WTC11 (cell line): ENCODE data around the gene ZNF33A. TPM values are rescaled to one million over a fixed set of nuclear protein-coding genes. Genes with fewer than 3 reads are reported as not detected.

Experiments used
- ATAC-seq: fragments of 200-7000 bp; cut with Tn5 transposase; 2 replicates; pipeline ENCODE4 v1.10.0; 2021; ENCODE audit warnings: mild to moderate bottlenecking, moderate library complexity
- CTCF ChIA-PET: fragments of 300-600 bp; sonication (Branson Sonifier 250); formaldehyde crosslinking; loops from one replicate; lab custom pipeline; 2021; ENCODE audit warnings: antibody characterized with exemption; lab: Charles Lee
- POLR2A ChIA-PET: fragments of 350-600 bp; sonication (Branson Sonifier 250); formaldehyde crosslinking; loops from one replicate; lab custom pipeline; 2021; ENCODE audit warnings: antibody characterized with exemption; lab: Charles Lee
- DNase-seq: peaks from one replicate; pipeline ENCODE4 v3.0.0; 2021; ENCODE audit warnings: low spot score
- H3K27ac Mint-ChIP-seq: 2 replicates; pipeline ENCODE4 v1.8.0; 2021; ENCODE audit warnings: mixed read lengths
- H3K27me3 Mint-ChIP-seq: 2 replicates; pipeline ENCODE4 v1.8.0; 2021; ENCODE audit warnings: low read depth, mild to moderate bottlenecking, moderate library complexity, mixed read lengths
- H3K36me3 Mint-ChIP-seq: 2 replicates; pipeline ENCODE4 v1.8.0; 2021; ENCODE audit warnings: mixed read lengths
- H3K4me1 Mint-ChIP-seq: 2 replicates; pipeline ENCODE4 v1.8.0; 2022; ENCODE audit warnings: mixed read lengths
- H3K4me3 Mint-ChIP-seq: 2 replicates; pipeline ENCODE4 v1.8.0; 2021; ENCODE audit warnings: mild to moderate bottlenecking, moderate library complexity, mixed read lengths
- H3K9me3 Mint-ChIP-seq: 2 replicates; pipeline ENCODE4 v1.8.0; 2021; ENCODE audit warnings: mixed read lengths
- NR1H2 ChIP-seq: sonication (generic); formaldehyde crosslinking; IDR thresholded peaks from 2 replicates; pipeline ENCODE4 v1.9.0; 2021; ENCODE audit warnings: mild to moderate bottlenecking, moderate library complexity, missing genetic modification reagents
- OVOL2 ChIP-seq: fragments of 250-450 bp; sonication (Bioruptor Pico); IDR thresholded peaks from 2 replicates; pipeline ENCODE4 v1.9.0; 2021; ENCODE audit warnings: mild to moderate bottlenecking, borderline replicate concordance
- RORB ChIP-seq: fragments of 250-450 bp; sonication (Bioruptor Pico); IDR thresholded peaks from 2 replicates; pipeline ENCODE4 v1.9.0; 2021; ENCODE audit warnings: mild to moderate bottlenecking
- SOX15 ChIP-seq: fragments of 250-450 bp; sonication (Bioruptor Pico); IDR thresholded peaks from 2 replicates; pipeline ENCODE4 v1.9.0; 2021; ENCODE audit warnings: mild to moderate bottlenecking
- SP1 ChIP-seq: sonication (generic); formaldehyde crosslinking; conservative IDR thresholded peaks from 2 replicates; pipeline ENCODE4 v1.8.1; 2022; ENCODE audit warnings: missing genetic modification reagents
- TCF7 ChIP-seq: sonication (generic); formaldehyde crosslinking; IDR thresholded peaks from 2 replicates; pipeline ENCODE4 v1.8.0; 2022; ENCODE audit warnings: mild to moderate bottlenecking, low read depth, missing genetic modification reagents, moderate library complexity
- ZNF121 ChIP-seq: sonication (generic); formaldehyde crosslinking; IDR thresholded peaks from 2 replicates; pipeline ENCODE4 v1.8.0; 2023; ENCODE audit warnings: missing genetic modification reagents
- ZNF232 ChIP-seq: sonication (generic); formaldehyde crosslinking; IDR thresholded peaks from 2 replicates; pipeline ENCODE4 v1.8.0; 2022; ENCODE audit warnings: mild to moderate bottlenecking, missing genetic modification reagents
- ZNF423 ChIP-seq: fragments of 250-450 bp; sonication (Bioruptor Pico); IDR thresholded peaks from 2 replicates; pipeline ENCODE4 v2.1.2; 2022; ENCODE audit warnings: mild to moderate bottlenecking, moderate library complexity
- total RNA-seq: library from RNA; stranded (reverse); gene quantifications from 3 replicates; pipeline ENCODE4 v1.2.3, GENCODE V29; 2021
- TF ChIP-seq, protein P1 (sequence below): sonication (generic); formaldehyde crosslinking; IDR thresholded peaks from 2 replicates; pipeline ENCODE4 v1.8.1; 2023; ENCODE audit warnings: mild to moderate bottlenecking, moderate library complexity, missing genetic modification reagents
- TF ChIP-seq, protein P2 (sequence below): fragments of 250-450 bp; sonication (Bioruptor Pico); IDR thresholded peaks from 2 replicates; pipeline ENCODE4 v1.9.0; 2021; ENCODE audit warnings: mild to moderate bottlenecking, borderline replicate concordance
- TF ChIP-seq, protein P3 (sequence below): sonication (generic); formaldehyde crosslinking; IDR thresholded peaks from 2 replicates; pipeline ENCODE4 v1.8.0; 2023; ENCODE audit warnings: mild to moderate bottlenecking, missing genetic modification reagents
- TF ChIP-seq, protein P4 (sequence below): sonication (generic); formaldehyde crosslinking; IDR thresholded peaks from 2 replicates; pipeline ENCODE4 v1.8.1; 2023; ENCODE audit warnings: mild to moderate bottlenecking, missing genetic modification reagents, moderate library complexity
- TF ChIP-seq, protein P5 (sequence below): fragments of 250-450 bp; sonication (Bioruptor Pico); IDR thresholded peaks from 2 replicates; pipeline ENCODE4 v1.9.0; 2021; ENCODE audit warnings: moderate library complexity, mild to moderate bottlenecking, inconsistent platforms, borderline replicate concordance
- TF ChIP-seq, protein P6 (sequence below): sonication (generic); formaldehyde crosslinking; IDR thresholded peaks from 2 replicates; pipeline ENCODE4 v1.8.1; 2022; ENCODE audit warnings: mild to moderate bottlenecking, missing genetic modification reagents, moderate library complexity, borderline replicate concordance
- TF ChIP-seq, protein P7 (sequence below): sonication (generic); formaldehyde crosslinking; IDR thresholded peaks from 2 replicates; pipeline ENCODE4 v1.8.1; 2022; ENCODE audit warnings: mild to moderate bottlenecking, moderate library complexity, missing genetic modification reagents
- TF ChIP-seq, protein P8 (sequence below): sonication (generic); formaldehyde crosslinking; conservative IDR thresholded peaks from 2 replicates; pipeline ENCODE4 v1.8.1; 2022; ENCODE audit warnings: mild to moderate bottlenecking, missing genetic modification reagents

The ZNF33A gene
- total RNA-seq, 1 experiment from 2014 or later = 32.2 TPM

DNA sequence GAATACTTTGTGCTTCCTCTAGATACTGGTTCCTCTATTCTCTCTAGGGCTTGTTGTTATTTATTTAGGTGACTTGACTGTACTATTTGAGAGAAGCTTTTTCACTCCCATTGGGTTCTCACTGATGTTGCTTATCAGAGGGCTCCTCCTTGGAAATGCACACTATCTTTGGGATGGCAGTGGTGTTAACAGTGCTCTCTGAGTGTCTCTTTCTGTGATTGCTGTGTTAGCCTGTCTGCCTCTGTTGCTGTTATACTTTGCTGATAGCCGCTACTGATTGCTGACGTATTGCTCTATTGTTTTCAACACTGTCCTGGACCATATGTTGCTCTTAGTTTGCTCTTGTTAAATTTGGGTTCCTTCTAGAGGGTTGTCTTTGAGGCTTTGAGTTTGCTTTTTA is 34.7 kb downstream of the ZNF33A start:
- H3K4me3 Mint-ChIP-seq = no peak overlapping the region

DNA sequence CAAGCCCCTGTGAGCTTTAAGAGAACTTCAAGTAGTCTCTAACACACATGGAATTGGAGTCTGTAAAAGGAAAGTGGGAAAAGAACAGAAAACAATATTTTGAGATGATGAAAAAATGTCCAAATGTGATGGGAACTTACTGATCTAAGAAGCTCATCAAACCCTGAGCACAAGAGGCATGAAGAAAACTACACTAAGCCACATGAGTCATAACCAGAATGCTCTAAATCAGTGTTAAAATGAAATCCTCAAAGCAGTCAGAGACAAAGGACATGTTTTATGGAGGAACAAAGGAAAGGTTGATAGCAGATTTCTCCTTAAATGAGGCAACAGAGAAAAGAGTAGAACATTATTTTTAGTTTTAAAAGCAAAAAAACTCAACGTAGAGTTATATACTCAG is 37.2 kb downstream of the ZNF33A start:
- Mint-ChIP-seq H3K4me3 (no peak overlapping the region), H3K27me3 (no peaks in the 10 kb centered on the region), H3K27ac (no peak overlapping the region), H3K9me3 (peaks cover 58% of the 10 kb centered on the region), H3K36me3 (peaks cover 75% of the 10 kb centered on the region), H3K4me1 (no peaks in the 10 kb centered on the region)
- no peak for DNase-seq
- ATAC-seq = no peak
- ChIA-PET CTCF (no interaction called here), POLR2A (no interaction called here)
- TF ChIP-seq, protein P1, sequence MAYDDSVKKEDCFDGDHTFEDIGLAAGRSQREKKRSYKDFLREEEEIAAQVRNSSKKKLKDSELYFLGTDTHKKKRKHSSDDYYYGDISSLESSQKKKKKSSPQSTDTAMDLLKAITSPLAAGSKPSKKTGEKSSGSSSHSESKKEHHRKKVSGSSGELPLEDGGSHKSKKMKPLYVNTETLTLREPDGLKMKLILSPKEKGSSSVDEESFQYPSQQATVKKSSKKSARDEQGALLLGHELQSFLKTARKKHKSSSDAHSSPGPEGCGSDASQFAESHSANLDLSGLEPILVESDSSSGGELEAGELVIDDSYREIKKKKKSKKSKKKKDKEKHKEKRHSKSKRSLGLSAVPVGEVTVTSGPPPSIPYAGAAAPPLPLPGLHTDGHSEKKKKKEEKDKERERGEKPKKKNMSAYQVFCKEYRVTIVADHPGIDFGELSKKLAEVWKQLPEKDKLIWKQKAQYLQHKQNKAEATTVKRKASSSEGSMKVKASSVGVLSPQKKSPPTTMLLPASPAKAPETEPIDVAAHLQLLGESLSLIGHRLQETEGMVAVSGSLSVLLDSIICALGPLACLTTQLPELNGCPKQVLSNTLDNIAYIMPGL (CRISPR knock-in tag) = no peak
- TF ChIP-seq NR1H2 (CRISPR knock-in tag) (no peak), SP1 (CRISPR knock-in tag) (no peak), SOX15 (CRISPR knock-in tag) (no peak)
- TF ChIP-seq, protein P2, sequence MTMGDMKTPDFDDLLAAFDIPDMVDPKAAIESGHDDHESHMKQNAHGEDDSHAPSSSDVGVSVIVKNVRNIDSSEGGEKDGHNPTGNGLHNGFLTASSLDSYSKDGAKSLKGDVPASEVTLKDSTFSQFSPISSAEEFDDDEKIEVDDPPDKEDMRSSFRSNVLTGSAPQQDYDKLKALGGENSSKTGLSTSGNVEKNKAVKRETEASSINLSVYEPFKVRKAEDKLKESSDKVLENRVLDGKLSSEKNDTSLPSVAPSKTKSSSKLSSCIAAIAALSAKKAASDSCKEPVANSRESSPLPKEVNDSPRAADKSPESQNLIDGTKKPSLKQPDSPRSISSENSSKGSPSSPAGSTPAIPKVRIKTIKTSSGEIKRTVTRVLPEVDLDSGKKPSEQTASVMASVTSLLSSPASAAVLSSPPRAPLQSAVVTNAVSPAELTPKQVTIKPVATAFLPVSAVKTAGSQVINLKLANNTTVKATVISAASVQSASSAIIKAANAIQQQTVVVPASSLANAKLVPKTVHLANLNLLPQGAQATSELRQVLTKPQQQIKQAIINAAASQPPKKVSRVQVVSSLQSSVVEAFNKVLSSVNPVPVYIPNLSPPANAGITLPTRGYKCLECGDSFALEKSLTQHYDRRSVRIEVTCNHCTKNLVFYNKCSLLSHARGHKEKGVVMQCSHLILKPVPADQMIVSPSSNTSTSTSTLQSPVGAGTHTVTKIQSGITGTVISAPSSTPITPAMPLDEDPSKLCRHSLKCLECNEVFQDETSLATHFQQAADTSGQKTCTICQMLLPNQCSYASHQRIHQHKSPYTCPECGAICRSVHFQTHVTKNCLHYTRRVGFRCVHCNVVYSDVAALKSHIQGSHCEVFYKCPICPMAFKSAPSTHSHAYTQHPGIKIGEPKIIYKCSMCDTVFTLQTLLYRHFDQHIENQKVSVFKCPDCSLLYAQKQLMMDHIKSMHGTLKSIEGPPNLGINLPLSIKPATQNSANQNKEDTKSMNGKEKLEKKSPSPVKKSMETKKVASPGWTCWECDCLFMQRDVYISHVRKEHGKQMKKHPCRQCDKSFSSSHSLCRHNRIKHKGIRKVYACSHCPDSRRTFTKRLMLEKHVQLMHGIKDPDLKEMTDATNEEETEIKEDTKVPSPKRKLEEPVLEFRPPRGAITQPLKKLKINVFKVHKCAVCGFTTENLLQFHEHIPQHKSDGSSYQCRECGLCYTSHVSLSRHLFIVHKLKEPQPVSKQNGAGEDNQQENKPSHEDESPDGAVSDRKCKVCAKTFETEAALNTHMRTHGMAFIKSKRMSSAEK (CRISPR knock-in tag) = no peak

More for the DNA sequence above, 34.7 kb downstream of the ZNF33A start:
- Mint-ChIP-seq H3K9me3 (peaks cover 55% of the 10 kb centered on the region), H3K27me3 (no peaks in the 10 kb centered on the region), H3K36me3 (peaks cover 69% of the 10 kb centered on the region), H3K27ac (no peak overlapping the region), H3K4me1 (no peaks in the 10 kb centered on the region)
- POLR2A ChIA-PET = no interaction called here
- ATAC-seq (no peak), DNase-seq (no peak)
- TF ChIP-seq, protein P3, sequence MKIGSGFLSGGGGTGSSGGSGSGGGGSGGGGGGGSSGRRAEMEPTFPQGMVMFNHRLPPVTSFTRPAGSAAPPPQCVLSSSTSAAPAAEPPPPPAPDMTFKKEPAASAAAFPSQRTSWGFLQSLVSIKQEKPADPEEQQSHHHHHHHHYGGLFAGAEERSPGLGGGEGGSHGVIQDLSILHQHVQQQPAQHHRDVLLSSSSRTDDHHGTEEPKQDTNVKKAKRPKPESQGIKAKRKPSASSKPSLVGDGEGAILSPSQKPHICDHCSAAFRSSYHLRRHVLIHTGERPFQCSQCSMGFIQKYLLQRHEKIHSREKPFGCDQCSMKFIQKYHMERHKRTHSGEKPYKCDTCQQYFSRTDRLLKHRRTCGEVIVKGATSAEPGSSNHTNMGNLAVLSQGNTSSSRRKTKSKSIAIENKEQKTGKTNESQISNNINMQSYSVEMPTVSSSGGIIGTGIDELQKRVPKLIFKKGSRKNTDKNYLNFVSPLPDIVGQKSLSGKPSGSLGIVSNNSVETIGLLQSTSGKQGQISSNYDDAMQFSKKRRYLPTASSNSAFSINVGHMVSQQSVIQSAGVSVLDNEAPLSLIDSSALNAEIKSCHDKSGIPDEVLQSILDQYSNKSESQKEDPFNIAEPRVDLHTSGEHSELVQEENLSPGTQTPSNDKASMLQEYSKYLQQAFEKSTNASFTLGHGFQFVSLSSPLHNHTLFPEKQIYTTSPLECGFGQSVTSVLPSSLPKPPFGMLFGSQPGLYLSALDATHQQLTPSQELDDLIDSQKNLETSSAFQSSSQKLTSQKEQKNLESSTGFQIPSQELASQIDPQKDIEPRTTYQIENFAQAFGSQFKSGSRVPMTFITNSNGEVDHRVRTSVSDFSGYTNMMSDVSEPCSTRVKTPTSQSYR (CRISPR knock-in tag) = no peak
- no peak for TF ChIP-seq ZNF423 (CRISPR knock-in tag)
- TF ChIP-seq, protein P4, sequence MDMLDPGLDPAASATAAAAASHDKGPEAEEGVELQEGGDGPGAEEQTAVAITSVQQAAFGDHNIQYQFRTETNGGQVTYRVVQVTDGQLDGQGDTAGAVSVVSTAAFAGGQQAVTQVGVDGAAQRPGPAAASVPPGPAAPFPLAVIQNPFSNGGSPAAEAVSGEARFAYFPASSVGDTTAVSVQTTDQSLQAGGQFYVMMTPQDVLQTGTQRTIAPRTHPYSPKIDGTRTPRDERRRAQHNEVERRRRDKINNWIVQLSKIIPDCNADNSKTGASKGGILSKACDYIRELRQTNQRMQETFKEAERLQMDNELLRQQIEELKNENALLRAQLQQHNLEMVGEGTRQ (CRISPR knock-in tag) = no peak
- TF ChIP-seq, protein P5, sequence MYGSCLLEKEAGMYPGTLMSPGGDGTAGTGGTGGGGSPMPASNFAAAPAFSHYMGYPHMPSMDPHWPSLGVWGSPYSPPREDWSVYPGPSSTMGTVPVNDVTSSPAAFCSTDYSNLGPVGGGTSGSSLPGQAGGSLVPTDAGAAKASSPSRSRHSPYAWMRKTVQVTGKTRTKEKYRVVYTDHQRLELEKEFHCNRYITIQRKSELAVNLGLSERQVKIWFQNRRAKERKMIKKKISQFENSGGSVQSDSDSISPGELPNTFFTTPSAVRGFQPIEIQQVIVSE = no peak
- no peak for TF ChIP-seq ZNF232 (CRISPR knock-in tag)
- no peak for TF ChIP-seq TCF7 (CRISPR knock-in tag)
- TF ChIP-seq, protein P6, sequence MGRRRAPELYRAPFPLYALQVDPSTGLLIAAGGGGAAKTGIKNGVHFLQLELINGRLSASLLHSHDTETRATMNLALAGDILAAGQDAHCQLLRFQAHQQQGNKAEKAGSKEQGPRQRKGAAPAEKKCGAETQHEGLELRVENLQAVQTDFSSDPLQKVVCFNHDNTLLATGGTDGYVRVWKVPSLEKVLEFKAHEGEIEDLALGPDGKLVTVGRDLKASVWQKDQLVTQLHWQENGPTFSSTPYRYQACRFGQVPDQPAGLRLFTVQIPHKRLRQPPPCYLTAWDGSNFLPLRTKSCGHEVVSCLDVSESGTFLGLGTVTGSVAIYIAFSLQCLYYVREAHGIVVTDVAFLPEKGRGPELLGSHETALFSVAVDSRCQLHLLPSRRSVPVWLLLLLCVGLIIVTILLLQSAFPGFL = no peak
- TF ChIP-seq, protein P7, sequence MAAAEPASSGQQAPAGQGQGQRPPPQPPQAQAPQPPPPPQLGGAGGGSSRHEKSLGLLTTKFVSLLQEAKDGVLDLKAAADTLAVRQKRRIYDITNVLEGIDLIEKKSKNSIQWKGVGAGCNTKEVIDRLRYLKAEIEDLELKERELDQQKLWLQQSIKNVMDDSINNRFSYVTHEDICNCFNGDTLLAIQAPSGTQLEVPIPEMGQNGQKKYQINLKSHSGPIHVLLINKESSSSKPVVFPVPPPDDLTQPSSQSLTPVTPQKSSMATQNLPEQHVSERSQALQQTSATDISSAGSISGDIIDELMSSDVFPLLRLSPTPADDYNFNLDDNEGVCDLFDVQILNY (CRISPR knock-in tag) = no peak
- TF ChIP-seq, protein P8, sequence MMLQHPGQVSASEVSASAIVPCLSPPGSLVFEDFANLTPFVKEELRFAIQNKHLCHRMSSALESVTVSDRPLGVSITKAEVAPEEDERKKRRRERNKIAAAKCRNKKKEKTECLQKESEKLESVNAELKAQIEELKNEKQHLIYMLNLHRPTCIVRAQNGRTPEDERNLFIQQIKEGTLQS = no peak
- no peak for TF ChIP-seq SOX15 (CRISPR knock-in tag)
- TF ChIP-seq OVOL2 (CRISPR knock-in tag) = no peak
- no peak for TF ChIP-seq RORB (CRISPR knock-in tag)
- TF ChIP-seq ZNF121 (CRISPR knock-in tag) = no peak
- no peak for TF ChIP-seq SP1 (CRISPR knock-in tag)
- CTCF ChIA-PET = no interaction called here
